ENCODE data around the gene PRKN.

PRKN gene

DNA sequence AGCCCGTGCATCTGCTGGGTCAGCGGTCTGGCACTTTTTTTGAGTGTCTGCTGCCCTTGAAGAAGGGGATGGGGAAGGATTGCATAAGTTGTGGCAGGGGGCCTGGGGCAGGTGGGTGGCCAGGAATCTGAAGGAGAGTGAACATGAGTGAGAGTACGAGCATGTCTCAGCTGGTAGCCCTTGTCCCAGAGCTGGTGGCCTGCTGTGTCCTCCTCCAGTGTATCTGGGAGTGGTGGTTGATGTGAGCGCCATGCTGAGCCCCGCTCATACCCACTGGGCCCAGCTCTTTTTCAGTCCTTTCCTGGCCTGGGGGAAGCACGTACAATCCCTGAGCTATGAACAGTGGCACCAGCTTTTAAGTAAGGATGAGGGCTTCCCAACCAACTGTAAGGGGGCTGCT lies 1317.5 kb downstream of the PRKN start:
- Histone ChIP-seq H3K27me3 (ENCODE audit: insufficient read depth, poor library complexity, severe bottlenecking) (no peaks in the 10 kb centered on the region), H3K4me3 (replicated peaks; ENCODE audit: insufficient read depth, low read length) (no peak overlapping the region), H3K27ac (replicated peaks) (no peak overlapping the region)
- TF ChIP-seq SPI1 (IDR thresholded peaks at IDR 0.05; ENCODE audit: borderline replicate concordance, low read depth) = no peak
- no peak for TF ChIP-seq GABPA (IDR thresholded peaks at IDR 0.05; ENCODE audit: low read depth)
- TF ChIP-seq, protein P1, sequence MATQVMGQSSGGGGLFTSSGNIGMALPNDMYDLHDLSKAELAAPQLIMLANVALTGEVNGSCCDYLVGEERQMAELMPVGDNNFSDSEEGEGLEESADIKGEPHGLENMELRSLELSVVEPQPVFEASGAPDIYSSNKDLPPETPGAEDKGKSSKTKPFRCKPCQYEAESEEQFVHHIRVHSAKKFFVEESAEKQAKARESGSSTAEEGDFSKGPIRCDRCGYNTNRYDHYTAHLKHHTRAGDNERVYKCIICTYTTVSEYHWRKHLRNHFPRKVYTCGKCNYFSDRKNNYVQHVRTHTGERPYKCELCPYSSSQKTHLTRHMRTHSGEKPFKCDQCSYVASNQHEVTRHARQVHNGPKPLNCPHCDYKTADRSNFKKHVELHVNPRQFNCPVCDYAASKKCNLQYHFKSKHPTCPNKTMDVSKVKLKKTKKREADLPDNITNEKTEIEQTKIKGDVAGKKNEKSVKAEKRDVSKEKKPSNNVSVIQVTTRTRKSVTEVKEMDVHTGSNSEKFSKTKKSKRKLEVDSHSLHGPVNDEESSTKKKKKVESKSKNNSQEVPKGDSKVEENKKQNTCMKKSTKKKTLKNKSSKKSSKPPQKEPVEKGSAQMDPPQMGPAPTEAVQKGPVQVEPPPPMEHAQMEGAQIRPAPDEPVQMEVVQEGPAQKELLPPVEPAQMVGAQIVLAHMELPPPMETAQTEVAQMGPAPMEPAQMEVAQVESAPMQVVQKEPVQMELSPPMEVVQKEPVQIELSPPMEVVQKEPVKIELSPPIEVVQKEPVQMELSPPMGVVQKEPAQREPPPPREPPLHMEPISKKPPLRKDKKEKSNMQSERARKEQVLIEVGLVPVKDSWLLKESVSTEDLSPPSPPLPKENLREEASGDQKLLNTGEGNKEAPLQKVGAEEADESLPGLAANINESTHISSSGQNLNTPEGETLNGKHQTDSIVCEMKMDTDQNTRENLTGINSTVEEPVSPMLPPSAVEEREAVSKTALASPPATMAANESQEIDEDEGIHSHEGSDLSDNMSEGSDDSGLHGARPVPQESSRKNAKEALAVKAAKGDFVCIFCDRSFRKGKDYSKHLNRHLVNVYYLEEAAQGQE (IDR thresholded peaks at IDR 0.05; ENCODE audit: insufficient replicate concordance, low read depth) = no peak
- TF ChIP-seq CTCF (IDR thresholded peaks at IDR 0.05; ENCODE audit: insufficient read depth, low read length) = no peak
- TF ChIP-seq POLR2AphosphoS5 (IDR thresholded peaks at IDR 0.05; ENCODE audit: low read depth) = no peak
- no peak for DNase-seq (ENCODE audit: low read depth in 1 of 2, low spot score in 1 of 2)

DNA sequence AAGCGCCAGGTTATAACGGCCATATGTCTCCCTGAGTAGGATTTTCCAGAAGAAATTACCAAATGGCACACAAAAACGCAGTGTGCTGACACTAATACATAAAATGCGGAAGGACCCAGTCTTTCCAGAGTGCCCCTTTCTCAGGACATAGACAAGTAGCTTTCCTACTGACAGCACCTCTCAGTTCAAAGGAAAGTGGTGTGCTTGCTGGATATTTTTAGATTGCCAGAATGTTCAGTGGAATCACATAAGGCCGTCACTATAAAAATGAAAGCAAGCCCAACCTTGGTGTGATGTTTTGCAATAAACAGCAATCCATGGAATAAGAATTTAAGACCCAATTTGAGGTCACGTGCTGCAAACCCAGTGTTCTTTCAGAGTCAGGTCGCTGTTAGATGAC lies 1318.2 kb downstream of the PRKN start:
- H3K27ac ChIP-seq (replicated peaks) = no peak overlapping the region

GRCh38 chr6:161408041-161408440 lies 1319.5 kb downstream of the PRKN start:
- DNase-seq (ENCODE audit: low read depth in 1 of 2, low spot score in 1 of 2) = no peak
- Histone ChIP-seq H3K27ac (replicated peaks) (no peak overlapping the region), H3K4me3 (replicated peaks; ENCODE audit: insufficient read depth, low read length) (no peak overlapping the region), H3K27me3 (ENCODE audit: insufficient read depth, poor library complexity, severe bottlenecking) (no peaks in the 10 kb centered on the region)
- no peak for TF ChIP-seq SPI1 (IDR thresholded peaks at IDR 0.05; ENCODE audit: borderline replicate concordance, low read depth)
- TF ChIP-seq, protein P1 (IDR thresholded peaks at IDR 0.05; ENCODE audit: insufficient replicate concordance, low read depth) = no peak

More for the DNA sequence above, 1318.2 kb downstream of the PRKN start:
- Histone ChIP-seq H3K27me3 (ENCODE audit: insufficient read depth, poor library complexity, severe bottlenecking) (no peaks in the 10 kb centered on the region), H3K4me3 (replicated peaks; ENCODE audit: insufficient read depth, low read length) (no peak overlapping the region)
- DNase-seq (ENCODE audit: low read depth in 1 of 2, low spot score in 1 of 2) = no peak
- TF ChIP-seq CTCF (IDR thresholded peaks at IDR 0.05; ENCODE audit: insufficient read depth, low read length) = no peak
- no peak for TF ChIP-seq POLR2AphosphoS5 (IDR thresholded peaks at IDR 0.05; ENCODE audit: low read depth)
- TF ChIP-seq, protein P1 (IDR thresholded peaks at IDR 0.05; ENCODE audit: insufficient replicate concordance, low read depth) = no peak
- no peak for TF ChIP-seq SPI1 (IDR thresholded peaks at IDR 0.05; ENCODE audit: borderline replicate concordance, low read depth)
- TF ChIP-seq GABPA (IDR thresholded peaks at IDR 0.05; ENCODE audit: low read depth) = no peak

GRCh38 chr6:161407581-161407980 lies 1320.0 kb downstream of the PRKN start:
- Histone ChIP-seq H3K27me3 (ENCODE audit: insufficient read depth, poor library complexity, severe bottlenecking) (no peaks in the 10 kb centered on the region), H3K27ac (replicated peaks) (no peak overlapping the region), H3K4me3 (replicated peaks; ENCODE audit: insufficient read depth, low read length) (no peak overlapping the region)
- TF ChIP-seq, protein P1 (IDR thresholded peaks at IDR 0.05; ENCODE audit: insufficient replicate concordance, low read depth) = no peak
- TF ChIP-seq SPI1 (IDR thresholded peaks at IDR 0.05; ENCODE audit: borderline replicate concordance, low read depth) (no peak), GABPA (IDR thresholded peaks at IDR 0.05; ENCODE audit: low read depth) (no peak), CTCF (IDR thresholded peaks at IDR 0.05; ENCODE audit: insufficient read depth, low read length) (no peak), POLR2AphosphoS5 (IDR thresholded peaks at IDR 0.05; ENCODE audit: low read depth) (no peak)
- DNase-seq (ENCODE audit: low read depth in 1 of 2, low spot score in 1 of 2) = no peak
